ENCODE measurements around the gene SF3A1.
A peak's percentile ranks its signal among the peaks of the same experiment; 100 is the strongest.
"Not testable (repeated sequence)": the region's sequence is repeated elsewhere in the genome, so short reads cannot be mapped to it uniquely, and the experiment has no call there.

The SF3A1 gene

DNA sequence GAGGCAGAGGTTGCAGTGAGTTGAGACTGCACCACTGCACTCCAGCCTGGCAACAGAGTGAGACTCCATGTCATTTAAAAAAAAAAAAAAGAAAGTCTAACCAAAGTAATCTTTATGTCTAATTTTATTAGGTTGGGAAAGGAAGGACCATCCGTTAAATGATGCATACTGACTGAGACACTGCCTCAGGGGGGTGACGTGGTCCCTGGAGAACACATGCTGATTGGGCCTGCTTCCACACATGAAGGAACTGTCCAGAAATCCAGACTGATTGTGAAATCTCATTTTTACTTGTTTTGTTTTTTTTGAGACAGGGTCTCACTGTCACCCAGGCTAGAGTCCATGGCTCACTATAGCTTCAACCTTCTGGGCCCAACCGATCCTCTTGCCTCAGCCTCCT lies 5.5 kb downstream of the SF3A1 start:
- DNase-seq = no peak

DNA sequence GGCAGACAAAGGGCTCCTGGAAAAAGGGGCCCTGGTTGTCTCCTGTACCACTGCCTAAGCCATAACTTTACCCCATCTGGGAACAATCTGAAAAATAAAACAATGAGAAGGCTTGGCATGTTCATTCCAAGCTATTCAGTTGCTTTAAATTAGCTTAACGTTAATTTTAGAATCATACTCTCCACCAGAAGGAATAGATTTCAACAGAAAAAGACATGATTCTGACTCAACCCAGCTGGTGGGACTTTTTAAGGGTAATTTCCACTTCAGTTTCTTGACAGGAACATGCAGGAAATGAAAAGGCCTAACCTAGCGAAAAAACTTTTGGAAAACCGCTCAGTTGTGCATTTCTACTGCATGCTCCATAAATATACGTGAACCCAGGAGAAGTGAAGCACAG lies 7.9 kb downstream of the SF3A1 start:
- DNase-seq = no peak

DNA sequence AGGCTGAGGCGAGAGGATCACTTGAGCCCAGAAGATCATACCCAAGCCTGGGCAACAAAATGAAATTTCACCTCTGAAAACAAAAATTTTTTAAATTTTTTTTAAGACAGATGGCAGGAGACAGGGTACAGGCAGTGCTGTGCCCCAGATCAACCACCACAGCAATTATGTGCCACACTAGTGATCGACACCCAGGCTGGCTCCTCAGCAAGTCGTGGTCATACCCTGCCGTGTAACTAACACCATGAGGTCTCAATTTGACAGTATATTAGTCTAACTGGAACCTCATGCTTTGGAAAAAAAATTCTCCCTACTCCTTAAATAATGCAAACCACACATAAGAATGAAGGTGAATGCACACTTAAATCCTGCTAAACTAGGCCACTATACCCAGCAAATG lies 8.3 kb downstream of the SF3A1 start:
- peak in 1 of 5 experiments; percentile 55 for DNase-seq

DNA sequence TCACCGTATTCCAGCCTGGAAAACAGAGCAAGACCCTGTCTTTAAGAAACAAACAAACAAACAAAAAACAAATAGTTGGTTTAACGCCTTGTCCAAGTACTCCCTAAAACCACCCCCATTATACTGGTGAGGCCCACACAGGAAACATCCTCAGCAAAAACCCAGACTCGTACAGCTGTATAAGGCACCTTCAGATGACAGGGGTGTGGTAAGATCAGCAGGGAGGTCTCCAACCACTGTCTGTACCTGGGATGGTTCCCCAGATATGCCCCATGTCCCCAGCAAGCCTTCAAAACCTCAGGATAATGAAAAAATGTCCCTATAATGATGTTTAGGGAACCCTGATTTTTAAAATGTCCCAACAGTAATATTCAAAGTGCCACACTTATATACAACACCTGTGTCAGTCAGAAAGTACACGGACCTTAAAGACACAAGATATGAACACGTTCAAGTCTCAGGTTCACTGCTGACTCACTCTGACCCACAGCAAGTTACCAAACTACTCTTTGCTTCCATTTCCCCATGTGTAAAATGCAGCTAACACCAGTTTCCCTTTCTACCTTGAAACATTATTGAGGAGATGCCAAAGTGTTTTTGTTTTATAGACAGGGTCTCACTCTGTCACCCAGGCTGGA lies 9.3 kb downstream of the SF3A1 start:
- peak in 1 of 5 experiments; percentile 71 for DNase-seq

DNA sequence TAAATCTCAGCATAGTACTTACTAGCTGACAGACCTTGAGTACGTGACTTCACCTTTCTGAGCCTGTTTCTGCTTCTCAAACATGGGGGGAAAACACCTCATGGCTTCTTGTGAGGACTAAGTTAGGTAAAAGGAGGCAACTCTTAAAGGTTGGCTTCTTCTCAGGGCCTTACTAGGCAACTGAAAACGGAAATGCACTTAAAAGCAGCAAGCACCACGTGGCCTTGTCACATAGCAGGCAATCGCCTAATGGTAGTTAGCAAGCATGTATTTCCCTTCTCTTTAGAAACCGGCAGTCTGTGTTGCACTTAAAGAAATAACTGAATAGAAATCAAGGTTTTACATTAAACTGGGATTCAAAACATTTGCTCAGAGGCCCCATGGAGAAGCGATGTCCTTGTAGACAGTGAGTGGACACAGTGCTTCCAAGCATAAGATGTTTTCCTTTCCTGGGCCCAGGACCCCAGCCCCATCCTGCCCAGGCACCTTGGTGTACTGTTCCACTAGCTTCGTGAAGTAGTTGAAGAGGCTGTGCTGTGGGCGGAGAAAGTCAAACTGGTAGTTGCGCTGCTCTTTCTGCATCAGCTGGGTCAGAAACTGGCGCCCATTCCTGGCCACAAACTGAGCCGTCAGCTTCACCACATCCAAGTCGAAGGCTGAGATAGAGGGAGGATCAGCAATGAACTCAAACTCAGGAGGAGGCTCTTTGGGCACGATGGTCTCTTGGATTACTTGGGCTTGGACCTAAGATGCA lies 12.1 kb downstream of the SF3A1 start:
- DNase-seq = peak in 2 of 5 experiments; percentile 42 to 87

DNA sequence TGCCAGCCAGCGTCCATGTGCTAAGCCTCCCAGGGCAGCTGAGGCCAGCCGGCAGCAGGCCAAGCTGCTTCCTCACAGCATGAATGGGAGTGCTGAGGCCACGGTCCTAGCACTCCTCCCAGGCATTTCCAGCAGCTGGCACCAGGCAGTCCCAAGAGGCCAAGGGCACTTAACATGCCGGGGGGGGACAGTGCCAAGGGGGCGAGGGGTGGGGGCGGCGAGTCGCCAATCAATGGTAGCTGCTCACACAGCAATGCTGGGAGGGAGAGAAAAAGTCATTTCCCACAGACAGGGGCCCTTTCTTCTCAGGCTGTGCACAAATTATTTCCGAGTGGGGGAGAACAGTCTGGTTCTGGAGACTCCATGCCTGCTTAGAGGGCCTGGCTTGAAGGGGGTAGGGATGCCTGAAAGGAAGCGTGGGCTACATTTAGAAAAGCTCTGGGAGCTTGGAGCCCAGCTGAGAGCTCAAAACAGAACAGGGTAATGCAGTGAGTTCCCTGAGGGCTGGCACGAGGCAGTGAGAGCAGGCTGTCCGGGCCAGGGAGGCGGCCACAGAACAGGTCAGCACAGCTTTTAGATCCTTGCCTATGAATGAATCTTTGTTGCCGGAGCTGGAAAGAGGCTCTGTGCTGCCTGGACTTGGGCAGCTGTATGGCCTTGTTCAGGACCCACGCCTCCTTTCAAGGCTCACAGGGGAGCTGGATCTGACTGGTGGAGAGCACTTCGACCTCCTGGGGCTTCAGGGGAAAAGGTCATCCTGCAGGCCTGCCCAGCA lies 15.6 kb downstream of the SF3A1 start:
- no peak for DNase-seq

DNA sequence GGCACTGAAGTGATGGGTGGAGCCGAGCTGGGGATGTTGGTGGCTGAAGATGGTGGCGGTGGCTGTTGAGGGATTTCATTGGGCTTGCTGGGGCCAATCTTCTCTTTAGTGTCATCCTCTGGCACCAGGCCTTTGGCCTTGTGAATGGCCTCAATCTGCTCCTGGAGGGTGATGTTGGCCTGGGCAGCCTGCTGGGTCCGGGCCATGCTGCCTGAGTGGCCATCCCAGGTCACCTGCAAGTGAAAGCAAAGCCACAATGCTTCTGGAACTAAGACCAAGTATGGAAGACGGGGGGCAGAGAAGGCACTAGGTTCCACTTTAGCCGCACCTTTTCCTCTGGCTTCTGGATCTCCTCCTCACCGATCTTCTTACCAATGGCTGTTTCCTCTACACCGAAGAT lies 17.9 kb downstream of the SF3A1 start:
- no peak for DNase-seq

DNA sequence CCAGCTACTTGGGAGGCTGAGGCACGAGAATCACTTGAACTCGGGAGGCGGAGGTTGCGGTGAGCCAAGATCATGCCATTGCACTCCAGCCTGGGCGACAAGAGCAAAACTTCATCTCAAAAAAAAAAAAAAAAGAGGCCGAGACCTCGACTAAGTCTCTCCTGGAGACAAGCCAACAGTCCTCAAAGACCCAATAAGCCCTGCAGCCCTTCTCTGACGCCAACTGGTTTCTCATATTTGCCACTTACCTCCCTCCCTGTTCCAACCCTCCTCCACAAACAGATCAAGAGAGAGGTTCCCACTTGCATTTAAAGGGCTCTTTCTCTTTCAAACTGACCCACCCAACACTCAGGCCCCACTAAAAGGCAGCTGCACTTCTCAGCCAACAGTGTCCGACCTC lies 18.4 kb downstream of the SF3A1 start:
- DNase-seq = not testable (repeated sequence)

DNA sequence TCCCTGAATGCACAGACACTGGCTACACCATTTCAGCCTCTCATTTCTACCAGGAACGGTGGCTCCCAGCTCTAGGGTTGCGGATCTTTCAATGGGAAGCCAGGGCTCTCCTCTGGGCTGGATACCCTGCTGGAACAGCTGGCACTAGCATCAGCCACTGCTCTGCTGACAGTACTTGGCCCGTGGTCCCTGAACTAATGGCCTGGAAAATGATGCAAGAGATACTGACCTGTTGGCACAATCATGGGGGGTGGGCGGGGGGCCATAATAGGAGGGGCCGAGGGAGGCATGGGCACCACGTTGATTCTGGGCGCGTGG lies 19.3 kb downstream of the SF3A1 start:
- no peak for DNase-seq

DNA sequence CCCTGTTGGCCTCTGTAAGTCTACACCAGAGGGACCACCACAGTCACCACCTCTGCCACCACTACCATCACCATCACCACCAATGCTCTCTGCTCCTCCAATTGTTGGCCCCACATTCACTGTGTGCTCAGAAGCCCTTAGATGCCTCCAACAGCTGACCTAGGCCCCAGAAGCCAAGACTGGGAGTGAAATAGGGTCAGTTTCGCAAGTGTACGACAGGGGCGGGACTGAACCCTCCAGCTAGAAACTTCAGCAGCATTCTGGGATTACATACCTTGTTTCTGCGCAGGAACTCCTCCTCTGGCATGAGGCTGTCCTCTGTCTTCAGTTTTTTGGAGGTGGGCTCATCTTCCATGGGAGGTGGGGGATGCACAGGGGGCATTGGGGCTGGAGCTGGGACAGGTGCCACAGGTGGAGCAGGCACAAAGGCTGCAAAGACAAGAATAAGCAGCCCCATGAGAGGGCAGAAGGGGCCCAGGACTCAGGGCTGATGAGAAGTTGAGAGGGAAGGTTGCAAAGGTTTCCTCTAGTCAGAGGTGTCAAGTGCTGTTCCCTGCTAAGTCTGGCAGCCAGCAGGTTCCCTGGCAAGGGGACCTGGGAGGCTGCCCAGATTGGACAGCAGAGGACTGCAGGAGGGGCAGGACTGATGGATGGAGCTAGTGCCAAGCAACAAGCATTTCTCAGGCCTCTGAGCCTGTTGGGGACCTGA lies 19.8 kb downstream of the SF3A1 start:
- DNase-seq = no peak

DNA sequence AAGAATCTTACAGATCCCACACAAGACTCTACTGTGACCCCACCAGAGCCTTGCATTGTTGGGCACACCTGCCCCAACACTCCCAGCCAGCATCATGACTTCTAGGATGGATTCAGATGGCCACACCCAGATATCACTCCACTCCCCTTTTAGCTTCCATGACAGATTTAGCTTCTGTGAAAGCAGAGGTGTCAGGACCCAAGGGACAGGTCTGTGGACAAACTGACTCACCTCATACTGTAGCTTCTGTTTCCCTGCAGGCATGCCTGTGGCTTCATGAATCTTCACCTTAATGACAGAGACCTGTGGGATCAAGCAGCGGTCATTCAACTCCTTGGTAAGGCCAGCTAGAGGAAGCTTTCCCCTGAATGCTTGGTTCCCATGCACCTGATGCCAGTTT lies 21.5 kb downstream of the SF3A1 start:
- no peak for DNase-seq

DNA sequence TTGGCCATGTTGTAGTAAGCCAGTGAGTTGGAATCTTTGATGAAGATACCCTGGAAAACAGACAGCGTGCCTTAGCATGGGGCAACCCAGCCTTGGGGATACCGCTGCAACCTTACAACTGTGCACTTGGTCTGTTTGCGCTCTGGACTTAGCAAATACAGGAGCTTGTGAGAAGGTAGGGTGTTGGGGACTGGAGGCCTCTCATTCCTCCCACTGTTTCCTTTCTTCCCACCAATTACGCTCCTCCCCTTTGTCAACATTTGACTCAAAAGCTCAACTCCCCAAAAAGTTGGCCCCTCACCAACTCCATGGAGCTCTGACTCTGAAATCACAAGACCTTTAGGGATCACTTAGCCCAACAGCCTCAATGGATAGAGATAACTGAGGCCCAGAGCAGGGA lies 22.0 kb downstream of the SF3A1 start:
- no peak for DNase-seq

DNA sequence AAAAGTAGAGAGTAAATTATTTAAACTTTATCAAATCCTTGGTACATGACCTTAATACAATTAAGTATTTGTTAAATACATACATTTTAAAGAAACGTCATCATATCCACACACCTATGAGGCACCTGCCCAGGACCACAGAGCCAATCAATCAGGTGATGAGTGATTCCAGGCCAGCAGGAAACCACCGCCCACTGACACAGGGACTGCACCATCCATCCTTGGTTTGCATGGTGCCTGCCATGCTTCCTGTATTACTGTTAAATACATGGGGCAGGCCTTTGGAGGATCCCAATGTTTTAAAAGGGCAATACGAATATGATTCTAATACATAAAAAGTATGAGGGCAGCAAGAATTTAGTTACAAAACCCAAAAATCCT lies 23.0 kb downstream of the SF3A1 start:
- peak in 1 of 5 experiments; percentile 64 for DNase-seq

DNA sequence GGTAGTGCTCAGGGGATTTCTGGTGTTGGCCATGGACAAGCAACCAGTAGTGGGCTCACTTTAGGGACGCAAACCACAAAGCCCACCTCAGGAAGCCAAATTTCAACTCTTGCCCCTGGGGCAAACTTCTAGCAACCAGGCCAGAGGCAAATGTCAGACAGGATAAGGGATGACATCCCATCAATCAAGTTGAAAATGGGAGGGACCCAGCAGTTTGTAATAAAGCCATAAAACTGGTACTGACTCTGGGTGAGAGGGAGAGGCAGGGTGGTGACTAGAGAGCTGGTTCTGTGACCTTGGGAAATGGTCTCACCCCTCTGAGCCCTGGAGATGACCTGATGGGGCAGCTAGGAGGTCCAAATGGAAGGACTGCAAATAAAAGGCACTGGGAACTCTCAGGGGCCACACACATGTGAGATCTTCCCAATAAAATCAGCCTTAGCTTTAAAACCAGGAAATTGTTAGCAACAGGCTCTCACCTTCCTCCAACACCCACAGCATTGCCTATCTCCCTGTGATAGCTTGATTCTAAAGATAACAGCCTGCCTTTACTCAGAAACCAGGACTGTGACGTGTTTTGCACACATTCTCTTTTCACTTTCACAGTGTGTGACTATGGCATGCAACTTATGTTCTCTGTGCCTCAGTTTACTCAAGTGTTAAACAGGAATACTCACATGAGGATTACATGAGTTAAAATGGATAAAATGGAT lies 23.5 kb downstream of the SF3A1 start:
- DNase-seq = peak in 1 of 5 experiments; percentile 83

DNA sequence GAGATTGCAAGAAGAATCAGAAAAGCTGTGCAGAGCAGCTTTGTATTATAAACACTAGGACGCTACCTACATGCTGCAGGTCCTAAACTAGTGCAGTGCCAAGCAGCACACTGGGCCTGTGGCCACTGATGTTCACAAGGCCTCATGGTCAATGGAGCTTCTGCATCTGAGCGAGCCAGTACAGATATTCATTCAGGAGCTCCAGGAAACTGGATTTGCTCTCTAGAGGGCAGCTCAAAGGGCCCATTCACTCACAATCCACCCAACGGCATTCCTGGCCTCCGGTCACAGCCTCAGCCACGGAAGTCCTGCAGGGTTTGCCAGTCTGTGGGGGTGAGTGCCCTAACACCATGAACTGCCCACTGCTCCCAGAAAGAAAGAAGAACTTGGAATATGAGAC lies 24.1 kb downstream of the SF3A1 start:
- DNase-seq = no peak

DNA sequence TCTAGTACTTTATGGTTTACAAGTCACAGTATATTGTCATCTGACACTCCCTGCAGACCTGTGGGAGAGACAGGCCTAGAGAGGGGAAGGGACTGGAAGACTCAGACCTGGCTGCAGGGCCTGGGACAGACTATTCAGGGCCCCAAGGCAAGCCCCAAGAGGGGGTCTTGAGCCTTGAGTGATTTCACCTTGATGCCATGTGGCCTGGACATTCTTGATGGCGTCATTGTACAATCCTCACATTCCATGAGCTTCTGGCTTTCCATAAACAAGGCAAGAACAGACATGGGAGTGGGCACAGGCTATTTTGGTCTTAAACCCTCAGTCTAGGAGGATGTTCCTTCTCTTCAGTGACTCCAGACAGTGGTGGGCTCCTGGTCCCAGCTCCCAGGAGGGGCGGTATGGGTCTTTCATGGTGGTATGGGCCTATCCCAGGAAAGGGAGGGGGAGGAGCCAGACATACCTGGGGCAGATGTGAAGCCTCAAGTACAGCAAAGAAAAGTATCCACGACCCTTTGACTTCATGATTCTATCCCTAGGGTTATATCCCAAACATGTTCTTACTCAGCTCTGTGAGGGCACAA lies 28.1 kb downstream of the SF3A1 start:
- no peak for DNase-seq

DNA sequence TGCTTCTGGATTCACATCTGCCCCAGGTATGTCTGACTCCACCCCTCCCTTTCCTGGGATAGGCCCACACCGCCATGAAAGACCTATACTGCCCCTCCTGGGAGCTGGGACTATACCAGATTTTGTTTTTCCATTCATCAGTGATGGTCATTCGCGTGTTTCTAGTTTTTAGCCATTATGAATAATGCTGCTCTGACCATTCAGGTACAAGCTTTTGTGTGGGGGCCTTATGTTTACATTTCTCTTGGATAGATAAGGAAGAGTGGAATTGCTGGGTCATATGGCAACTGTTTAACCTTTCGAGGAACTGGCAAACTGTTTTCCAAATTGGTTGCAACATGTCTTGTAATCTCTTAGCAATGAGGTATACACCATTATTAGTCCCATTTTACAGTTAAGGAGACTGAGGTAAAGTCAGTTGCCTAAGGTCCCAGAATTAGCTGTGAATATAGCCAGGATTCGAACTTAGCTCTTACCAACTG lies 28.8 kb downstream of the SF3A1 start:
- DNase-seq = no peak

DNA sequence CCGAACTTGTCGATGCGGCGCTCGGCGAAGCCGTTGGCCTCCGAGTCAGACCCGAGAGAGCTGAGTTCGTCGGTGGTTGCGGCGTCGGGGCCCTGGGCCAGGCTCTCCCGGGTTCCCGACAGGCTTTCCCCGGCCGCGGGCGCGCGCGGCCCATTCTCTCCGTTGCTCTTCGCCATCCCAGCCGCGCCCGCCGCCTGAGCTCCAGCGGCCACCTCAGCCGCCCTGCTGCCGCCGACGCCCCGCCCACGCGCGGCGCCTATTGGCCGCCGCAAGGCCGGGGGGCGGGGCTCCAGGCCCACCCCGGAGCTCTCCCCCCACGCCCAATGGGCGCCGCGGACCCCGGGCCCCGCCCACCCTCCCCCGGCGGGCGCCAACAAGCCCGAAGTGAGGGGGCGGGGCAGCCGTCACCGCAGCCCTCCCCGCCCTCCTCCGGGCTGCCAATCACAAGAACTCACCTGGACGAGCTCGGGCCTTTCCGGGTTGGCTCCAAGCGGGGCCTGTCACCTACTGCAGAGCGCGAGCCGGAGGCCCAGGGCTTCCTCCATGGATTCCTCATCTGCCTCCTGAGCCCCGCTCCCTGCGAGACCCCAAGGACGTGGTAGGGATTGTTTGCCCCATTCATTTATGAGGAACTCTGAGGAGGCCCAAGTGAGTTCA lies 29.9 kb downstream of the SF3A1 start, which contains the start of gene TBC1D10A:
Gene TBC1D10A (minus strand): TSS at position 236 of the 657 bp plus-strand sequence. CDS start 60 bp downstream, at position 176.
- peak; percentile 86 to 97 (median 93) for DNase-seq

DNA sequence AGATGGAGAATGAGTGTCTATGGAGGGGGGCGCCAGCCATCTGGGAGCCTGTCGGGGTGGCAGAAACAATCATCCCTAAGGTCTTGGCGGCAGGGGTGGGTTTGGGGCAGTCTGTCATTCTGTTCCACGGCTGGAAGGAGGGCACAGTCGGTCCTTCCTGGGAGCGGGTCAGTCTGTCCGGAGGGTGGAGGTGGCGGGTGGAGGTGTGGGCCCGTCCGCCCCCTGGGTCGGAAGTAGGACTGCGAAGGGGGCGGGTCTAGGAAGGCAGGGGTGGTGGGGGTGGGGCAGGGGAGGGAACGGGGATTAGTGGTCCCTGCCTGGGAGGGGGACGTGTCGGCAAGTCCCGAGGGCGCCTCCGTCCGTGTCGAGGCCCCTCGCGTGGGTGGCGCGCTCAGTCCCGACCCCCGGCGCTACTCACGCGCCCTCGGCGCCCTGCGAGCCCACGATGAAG lies 30.4 kb downstream of the SF3A1 start:
- peak in 2 of 5 experiments; percentile 7 to 51 for DNase-seq

DNA sequence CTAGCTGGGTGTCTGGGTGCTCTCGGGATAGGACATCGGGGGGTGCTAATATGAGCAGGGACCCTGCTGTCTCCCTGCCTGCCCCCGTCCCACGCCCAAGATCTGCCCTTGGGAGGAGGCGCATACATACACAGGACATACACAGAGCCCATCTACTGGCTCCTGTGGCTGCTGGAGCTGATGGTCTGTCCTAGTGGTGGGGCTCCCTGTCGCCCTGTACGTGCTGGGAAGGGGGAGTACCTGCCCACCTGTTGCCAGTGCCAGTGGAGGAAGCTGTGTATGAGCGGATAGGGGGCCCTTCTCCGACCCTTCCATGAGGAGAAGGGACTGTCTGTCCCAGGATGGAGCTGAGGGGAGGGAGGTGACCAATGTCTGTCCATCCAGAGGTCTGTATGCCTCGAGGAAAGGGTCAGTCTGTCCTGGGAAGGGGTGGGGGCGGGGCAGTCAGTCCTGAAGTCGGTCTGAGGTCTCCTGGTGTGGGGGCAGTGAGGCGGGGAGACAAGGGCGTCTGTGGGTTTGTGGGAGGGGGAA lies 30.9 kb downstream of the SF3A1 start:
- no peak for DNase-seq

Measured in T-helper 2 cell (primary cell).